ENCODE measurements around the gene RPL39.
"Not testable (repeated sequence)": the region's sequence is repeated elsewhere in the genome, so short reads cannot be mapped to it uniquely, and the experiment has no call there.

The RPL39 gene

DNA sequence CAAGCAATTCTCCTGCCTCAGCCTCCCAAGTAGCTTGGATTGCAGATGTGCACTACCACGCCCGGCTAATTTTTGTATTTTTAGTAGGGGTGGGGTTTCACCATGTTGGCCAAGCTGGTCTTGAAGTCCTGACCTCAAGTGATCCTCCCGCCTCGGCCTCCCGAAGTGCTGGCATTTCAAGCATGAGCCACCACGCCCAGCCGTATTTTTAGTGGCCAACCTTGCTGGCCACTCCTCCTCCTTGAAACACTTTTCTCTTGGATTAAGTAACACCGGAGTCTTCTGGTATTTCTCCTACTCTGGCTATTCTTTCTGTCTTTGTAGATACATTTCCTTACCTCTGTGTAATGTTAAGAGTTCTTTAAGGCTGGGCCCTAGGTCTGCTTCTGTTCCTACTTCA, 11.1 kb upstream of the RPL39 start:
- no peaks in the 10 kb centered on the region for H3K9me3 ChIP-seq (ENCODE audit: control insufficient read depth, insufficient read depth, low read length)
- no CpG with 5 or more reads among the region's 8 CpGs for WGBS (ENCODE audit: insufficient coverage, insufficient read length)

DNA sequence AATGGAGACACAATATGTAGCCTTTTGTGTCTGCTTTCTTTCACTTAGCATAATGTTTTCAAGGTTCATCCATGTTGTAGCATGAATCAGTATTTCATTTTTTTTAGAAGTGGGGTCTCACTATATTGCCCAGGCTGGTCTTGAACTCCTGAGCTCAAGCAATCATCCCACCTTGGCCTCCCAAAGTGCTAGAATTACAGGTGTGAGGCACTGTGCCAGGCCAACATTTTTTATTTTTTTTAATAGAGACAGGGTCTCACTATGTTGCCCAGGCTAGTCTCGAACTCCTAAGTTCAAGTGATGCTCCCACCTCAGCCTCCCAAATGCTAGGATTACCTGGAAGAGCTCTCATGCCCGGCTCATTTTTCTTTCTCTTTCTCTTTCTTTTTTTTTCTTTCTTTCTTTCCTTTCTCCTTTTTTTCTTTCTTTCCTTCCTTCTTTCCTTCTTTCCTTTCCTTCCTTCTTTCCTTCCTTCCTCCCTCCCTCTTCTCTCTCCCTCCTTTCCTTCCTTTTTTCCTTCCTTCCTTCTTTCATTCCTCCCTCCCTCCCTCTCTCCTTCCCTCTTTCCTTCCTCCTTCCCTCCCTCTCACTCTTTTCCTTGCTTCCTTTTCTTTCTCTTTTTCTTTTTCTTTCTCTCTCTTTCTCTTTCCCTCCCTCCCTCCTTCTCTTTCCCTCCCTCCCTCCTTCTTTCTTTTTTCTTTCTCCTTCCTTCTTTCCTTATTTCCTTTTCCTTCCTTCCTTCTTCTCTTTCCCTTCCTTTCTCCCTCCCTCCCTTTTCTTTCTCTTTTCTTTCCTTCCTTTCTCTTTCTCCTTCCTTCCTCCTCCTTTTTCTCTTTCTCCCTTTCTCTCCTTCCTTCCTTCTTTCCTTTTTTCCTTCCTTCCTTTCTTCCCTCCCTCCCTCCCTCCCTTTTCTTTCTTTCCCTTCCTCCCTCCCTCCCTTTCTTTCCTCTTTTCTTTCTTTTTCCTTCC, 10.1 kb upstream of the RPL39 start:
- H3K4me3 ChIP-seq (ENCODE audit: low read length): no peak overlapping the region
- H3K27me3 ChIP-seq (ENCODE audit: control insufficient read depth, insufficient read depth, low read length): no peaks in the 10 kb centered on the region
- no peak overlapping the region for H3K27ac ChIP-seq (ENCODE audit: low read length)
- H3K36me3 ChIP-seq (ENCODE audit: control insufficient read depth, insufficient read depth, low read length): no peaks in the 10 kb centered on the region
- no peaks in the 10 kb centered on the region for H3K4me1 ChIP-seq (ENCODE audit: control insufficient read depth, insufficient read depth, low read length)
- no peak for DNase-seq (ENCODE audit: low read depth, low spot score)
- H3K9me3 ChIP-seq (ENCODE audit: control insufficient read depth, insufficient read depth, low read length): no peaks in the 10 kb centered on the region
- no CpG with 5 or more reads among the region's 2 CpGs for WGBS (ENCODE audit: insufficient coverage, insufficient read length)

More for the DNA sequence above, 11.1 kb upstream of the RPL39 start:
- DNase-seq (ENCODE audit: low read depth, low spot score): no peak
- Histone ChIP-seq H3K4me3 (ENCODE audit: low read length) (no peak overlapping the region), H3K36me3 (ENCODE audit: control insufficient read depth, insufficient read depth, low read length) (no peaks in the 10 kb centered on the region), H3K27me3 (ENCODE audit: control insufficient read depth, insufficient read depth, low read length) (no peaks in the 10 kb centered on the region), H3K4me1 (ENCODE audit: control insufficient read depth, insufficient read depth, low read length) (no peaks in the 10 kb centered on the region), H3K27ac (ENCODE audit: low read length) (no peak overlapping the region)

DNA sequence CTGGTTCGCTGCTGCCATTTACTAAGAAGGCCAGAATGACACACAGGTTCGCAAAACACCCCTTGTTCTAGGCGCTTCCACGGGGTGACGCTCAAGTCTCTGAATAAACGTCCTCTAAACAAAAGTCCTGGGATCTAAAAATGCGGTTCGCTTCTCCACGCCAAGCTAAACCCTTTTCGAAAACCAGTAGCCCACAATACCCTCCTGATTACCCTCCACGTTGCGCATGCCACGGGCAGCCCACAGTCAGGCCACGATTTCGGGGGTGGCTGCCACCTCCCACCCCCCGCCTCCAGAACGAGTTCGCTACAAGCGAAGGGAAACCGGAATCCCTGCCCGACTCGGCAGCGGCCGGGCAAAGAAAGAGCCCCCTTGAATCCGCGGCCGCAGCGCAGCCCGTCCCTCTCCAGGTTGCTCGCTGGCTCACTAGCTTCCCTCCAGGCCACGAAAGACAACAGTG, 423 bp downstream of the RPL39 start:
- DNase-seq (ENCODE audit: low read depth, low spot score): no peak
- H3K36me3 ChIP-seq (ENCODE audit: control insufficient read depth, insufficient read depth, low read length): peaks cover 8% of the 10 kb centered on the region; the same call in 1 of the 2 replicates
- H3K4me1 ChIP-seq (ENCODE audit: control insufficient read depth, insufficient read depth, low read length): no peaks in the 10 kb centered on the region; the same call in 1 of the 2 replicates
- no CpG with 5 or more reads among the region's 31 CpGs for WGBS (ENCODE audit: insufficient coverage, insufficient read length)
- H3K9me3 ChIP-seq (ENCODE audit: control insufficient read depth, insufficient read depth, low read length): no peaks in the 10 kb centered on the region
- peak overlapping the region; percentile 94 for H3K4me3 ChIP-seq (ENCODE audit: low read length)
- no peak overlapping the region for H3K27ac ChIP-seq (ENCODE audit: low read length)
- H3K27me3 ChIP-seq (ENCODE audit: control insufficient read depth, insufficient read depth, low read length): no peaks in the 10 kb centered on the region

DNA sequence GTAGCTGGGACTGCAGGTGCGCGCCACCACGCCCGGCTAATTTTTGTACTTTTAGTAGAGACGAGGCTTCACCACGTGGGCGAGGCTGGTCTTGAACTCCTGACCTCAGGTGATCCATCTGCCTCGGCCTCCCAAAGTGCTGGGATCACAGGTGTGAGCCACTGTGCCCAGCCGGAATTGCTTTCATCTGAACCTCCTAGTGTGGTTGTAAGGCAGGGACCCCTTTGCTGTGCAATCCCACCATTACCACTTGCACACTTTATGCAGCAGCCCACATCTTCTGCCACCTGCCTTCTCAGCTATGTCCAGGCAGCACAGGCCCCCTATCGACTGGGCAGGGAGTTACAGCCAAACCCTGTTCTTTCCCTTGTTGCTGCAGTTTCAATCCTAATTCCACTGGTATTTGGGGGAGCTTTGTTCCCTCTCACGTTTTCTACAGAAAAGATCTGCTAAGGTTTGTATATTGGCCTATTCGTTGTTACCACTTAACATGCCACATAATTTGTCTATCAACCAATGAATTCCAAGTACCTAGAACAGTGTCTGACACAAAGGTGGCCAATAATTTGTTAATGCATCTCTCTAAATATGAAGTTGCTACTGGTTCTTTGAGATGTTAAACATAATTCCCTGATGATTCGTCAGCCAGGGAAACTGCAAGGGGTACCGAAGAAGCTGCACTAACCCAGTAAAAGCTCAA, 6.5 kb downstream of the RPL39 start:
- Histone ChIP-seq H3K36me3 (ENCODE audit: control insufficient read depth, insufficient read depth, low read length) (peaks cover 8% of the 10 kb centered on the region; the same call in 1 of the 2 replicates), H3K27me3 (ENCODE audit: control insufficient read depth, insufficient read depth, low read length) (no peaks in the 10 kb centered on the region), H3K27ac (ENCODE audit: low read length) (no peak overlapping the region), H3K4me1 (ENCODE audit: control insufficient read depth, insufficient read depth, low read length) (no peaks in the 10 kb centered on the region; the same call in 1 of the 2 replicates), H3K4me3 (ENCODE audit: low read length) (no peak overlapping the region), H3K9me3 (ENCODE audit: control insufficient read depth, insufficient read depth, low read length) (no peaks in the 10 kb centered on the region)
- no peak for DNase-seq (ENCODE audit: low read depth, low spot score)
- no CpG with 5 or more reads among the region's 14 CpGs for WGBS (ENCODE audit: insufficient coverage, insufficient read length)

DNA sequence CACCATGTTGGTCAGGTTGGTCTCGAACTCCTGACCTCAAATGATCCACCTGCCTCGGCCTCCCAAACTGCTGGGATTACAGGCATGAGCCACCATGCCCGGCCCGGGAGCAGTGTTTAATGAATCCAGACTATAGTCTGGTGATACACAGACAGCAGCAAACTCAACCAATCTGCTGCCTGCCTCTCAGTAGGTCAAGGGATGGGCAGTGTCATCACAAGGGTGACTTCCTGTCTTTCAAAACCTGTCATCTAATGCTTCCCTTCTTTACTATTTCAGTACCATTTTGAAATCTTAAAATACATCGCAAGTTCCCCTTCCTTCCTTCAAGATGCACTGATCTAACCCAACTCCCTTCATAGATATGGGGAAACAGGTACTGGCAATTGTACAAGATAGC, 8.4 kb downstream of the RPL39 start:
- H3K27ac ChIP-seq (ENCODE audit: low read length): no peak overlapping the region
- peaks cover 3% of the 10 kb centered on the region; the same call in 1 of the 2 replicates for H3K36me3 ChIP-seq (ENCODE audit: control insufficient read depth, insufficient read depth, low read length)
- no peaks in the 10 kb centered on the region for H3K9me3 ChIP-seq (ENCODE audit: control insufficient read depth, insufficient read depth, low read length)
- no peak overlapping the region for H3K4me3 ChIP-seq (ENCODE audit: low read length)
- H3K4me1 ChIP-seq (ENCODE audit: control insufficient read depth, insufficient read depth, low read length): no peaks in the 10 kb centered on the region
- no peaks in the 10 kb centered on the region for H3K27me3 ChIP-seq (ENCODE audit: control insufficient read depth, insufficient read depth, low read length)
- WGBS (ENCODE audit: insufficient coverage, insufficient read length): no CpG with 5 or more reads among the region's 5 CpGs
- DNase-seq (ENCODE audit: low read depth, low spot score): no peak

DNA sequence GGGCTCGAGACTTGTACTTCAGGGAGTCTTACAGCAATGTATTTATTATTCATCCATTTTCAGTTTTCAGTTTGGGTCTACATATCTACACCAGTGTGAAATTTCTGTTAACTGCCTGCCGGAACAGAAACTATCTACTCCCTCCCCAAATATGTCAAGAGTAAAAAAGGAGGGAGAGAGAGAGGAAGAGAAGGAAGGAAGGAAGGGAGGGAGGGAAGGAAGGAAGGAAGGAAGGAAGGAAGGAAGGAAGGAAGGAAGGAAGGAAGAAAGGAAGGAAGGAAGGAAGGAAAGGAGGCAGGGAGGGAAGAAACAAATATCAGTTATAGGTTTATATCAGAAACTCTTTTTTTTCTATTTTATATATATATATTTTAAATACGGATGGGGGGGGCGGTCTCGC, 12.6 kb downstream of the RPL39 start:
- no peaks in the 10 kb centered on the region for H3K27me3 ChIP-seq (ENCODE audit: control insufficient read depth, insufficient read depth, low read length)
- no peak overlapping the region for H3K27ac ChIP-seq (ENCODE audit: low read length)
- WGBS (ENCODE audit: insufficient coverage, insufficient read length): no CpG with 5 or more reads among the region's 5 CpGs
- H3K36me3 ChIP-seq (ENCODE audit: control insufficient read depth, insufficient read depth, low read length): no peaks in the 10 kb centered on the region; the same call in 1 of the 2 replicates
- H3K4me3 ChIP-seq (ENCODE audit: low read length): no peak overlapping the region
- DNase-seq (ENCODE audit: low read depth, low spot score): no peak
- no peaks in the 10 kb centered on the region for H3K4me1 ChIP-seq (ENCODE audit: control insufficient read depth, insufficient read depth, low read length)
- no peaks in the 10 kb centered on the region for H3K9me3 ChIP-seq (ENCODE audit: control insufficient read depth, insufficient read depth, low read length)

DNA sequence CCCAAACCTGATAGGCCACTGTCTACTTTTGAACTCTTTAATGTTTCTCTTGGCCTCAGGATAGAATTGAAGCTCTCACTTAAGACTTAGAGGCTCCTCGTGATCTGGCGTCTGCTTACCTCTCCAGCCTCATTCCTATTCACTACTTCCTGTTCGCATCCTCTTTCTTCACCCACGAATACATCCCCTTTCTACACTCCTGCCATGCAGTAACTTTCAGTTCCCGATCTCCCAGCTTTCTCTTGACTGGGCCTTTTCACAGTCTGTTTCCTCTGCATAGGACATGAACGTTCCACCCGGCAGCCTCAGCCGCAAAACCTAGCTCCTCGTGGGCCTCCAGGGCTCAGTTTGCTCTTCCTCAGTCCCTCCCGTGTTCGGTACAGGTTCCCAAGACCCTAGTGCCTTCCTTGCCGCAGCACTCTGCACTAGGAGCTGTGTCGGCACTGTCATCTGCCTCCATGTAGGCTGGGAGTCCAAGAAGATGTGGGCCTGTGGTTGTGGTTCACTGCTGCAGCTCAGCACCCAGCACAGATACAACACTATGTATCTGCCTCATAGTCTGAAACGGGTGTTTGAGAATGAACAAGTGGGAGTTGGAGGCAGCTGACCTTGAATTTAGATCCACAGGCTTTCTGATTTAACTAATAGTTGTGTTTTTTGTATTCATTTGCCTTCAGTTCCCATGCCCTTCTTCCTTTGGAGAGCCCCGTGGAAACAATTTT, 15.8 kb downstream of the RPL39 start:
- Histone ChIP-seq H3K27ac (ENCODE audit: low read length) (no peak overlapping the region), H3K4me3 (ENCODE audit: low read length) (no peak overlapping the region), H3K4me1 (ENCODE audit: control insufficient read depth, insufficient read depth, low read length) (no peaks in the 10 kb centered on the region), H3K27me3 (ENCODE audit: control insufficient read depth, insufficient read depth, low read length) (no peaks in the 10 kb centered on the region), H3K36me3 (ENCODE audit: control insufficient read depth, insufficient read depth, low read length) (no peaks in the 10 kb centered on the region), H3K9me3 (ENCODE audit: control insufficient read depth, insufficient read depth, low read length) (no peaks in the 10 kb centered on the region)
- WGBS (ENCODE audit: insufficient coverage, insufficient read length): 100% methylated on average over 2 of the region's 15 CpGs
- DNase-seq (ENCODE audit: low read depth, low spot score): no peak

DNA sequence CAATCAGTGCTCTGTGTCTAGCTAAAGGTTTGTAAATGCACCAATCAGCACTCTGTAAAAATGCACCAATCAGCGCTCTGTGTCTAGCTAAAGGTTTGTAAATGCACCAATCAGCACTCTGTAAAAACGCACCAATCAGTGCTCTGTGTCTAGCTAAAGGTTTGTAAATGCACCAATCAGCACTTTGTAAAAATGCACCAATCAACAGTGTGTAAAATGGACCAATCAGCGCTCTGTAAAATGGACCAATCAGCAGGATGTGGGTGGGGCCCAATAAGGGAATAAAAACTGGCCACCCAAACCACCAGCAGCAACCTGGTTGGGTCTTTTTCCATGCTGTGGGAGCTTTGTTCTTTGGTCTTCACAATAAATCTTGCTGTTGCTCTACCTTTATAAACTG, 22.0 kb downstream of the RPL39 start:
- H3K36me3 ChIP-seq (ENCODE audit: control insufficient read depth, insufficient read depth, low read length); H3K27me3 ChIP-seq (ENCODE audit: control insufficient read depth, insufficient read depth, low read length); H3K4me1 ChIP-seq (ENCODE audit: control insufficient read depth, insufficient read depth, low read length); H3K27ac ChIP-seq (ENCODE audit: low read length); DNase-seq (ENCODE audit: low read depth, low spot score); H3K9me3 ChIP-seq (ENCODE audit: control insufficient read depth, insufficient read depth, low read length); H3K4me3 ChIP-seq (ENCODE audit: low read length): not testable (repeated sequence)
- no CpG with 5 or more reads among the region's 3 CpGs for WGBS (ENCODE audit: insufficient coverage, insufficient read length)

DNA sequence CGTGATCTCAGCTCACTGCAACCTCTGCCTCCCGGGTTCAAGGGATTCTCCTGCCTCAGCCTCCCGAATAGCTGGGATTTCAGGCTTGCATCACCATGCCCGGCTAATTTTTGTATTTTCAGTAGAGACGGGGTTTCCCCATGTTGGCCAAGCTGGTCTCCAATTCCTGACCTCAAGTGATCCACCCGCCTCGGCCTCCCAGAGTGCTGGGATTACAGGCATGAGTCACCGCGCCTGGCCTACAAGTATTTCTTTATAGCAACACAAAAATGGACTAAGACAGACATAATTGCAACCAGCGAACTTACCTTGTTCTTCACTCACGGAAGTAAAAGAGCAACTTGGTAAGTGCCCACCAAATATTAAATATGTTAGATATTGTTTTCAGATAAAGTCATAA, 23.0 kb downstream of the RPL39 start:
- not testable (repeated sequence) for DNase-seq (ENCODE audit: low read depth, low spot score); H3K36me3 ChIP-seq (ENCODE audit: control insufficient read depth, insufficient read depth, low read length); H3K27me3 ChIP-seq (ENCODE audit: control insufficient read depth, insufficient read depth, low read length); H3K9me3 ChIP-seq (ENCODE audit: control insufficient read depth, insufficient read depth, low read length); H3K27ac ChIP-seq (ENCODE audit: low read length); H3K4me1 ChIP-seq (ENCODE audit: control insufficient read depth, insufficient read depth, low read length); H3K4me3 ChIP-seq (ENCODE audit: low read length)
- WGBS (ENCODE audit: insufficient coverage, insufficient read length): no CpG with 5 or more reads among the region's 11 CpGs

DNA sequence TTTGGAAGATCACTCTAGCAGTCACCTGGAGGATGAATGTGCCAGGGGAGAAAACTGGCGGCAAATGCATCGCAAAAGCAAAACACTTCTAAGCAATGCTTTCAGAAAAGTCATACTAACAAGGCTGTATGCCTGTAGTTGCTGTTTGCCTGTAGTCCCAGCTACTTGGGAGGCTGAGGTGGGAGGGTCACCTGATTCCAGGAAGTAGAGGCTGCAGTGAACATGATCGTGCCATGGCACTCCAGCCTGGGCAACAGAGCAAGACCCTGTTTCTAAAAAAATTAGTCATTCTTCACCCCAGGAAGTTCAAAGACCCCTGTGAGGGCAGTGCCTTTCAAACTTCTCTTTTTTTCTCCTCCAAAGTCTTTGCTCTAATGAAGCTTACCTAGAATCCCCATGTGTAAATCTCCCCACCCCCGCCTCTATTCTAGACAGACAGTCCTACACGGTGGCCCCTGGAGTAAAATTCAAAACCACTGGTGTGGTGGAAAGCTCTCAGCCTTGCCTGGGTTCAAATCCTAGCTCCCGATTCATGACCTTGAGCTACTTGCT, 27.5 kb downstream of the RPL39 start:
- H3K27me3 ChIP-seq (ENCODE audit: control insufficient read depth, insufficient read depth, low read length): no peaks in the 10 kb centered on the region; the same call in 1 of the 2 replicates
- no CpG with 5 or more reads among the region's 6 CpGs for WGBS (ENCODE audit: insufficient coverage, insufficient read length)
- DNase-seq (ENCODE audit: low read depth, low spot score): no peak
- peaks cover 2% of the 10 kb centered on the region; the same call in 1 of the 2 replicates for H3K4me1 ChIP-seq (ENCODE audit: control insufficient read depth, insufficient read depth, low read length)
- H3K27ac ChIP-seq (ENCODE audit: low read length): no peak overlapping the region
- H3K36me3 ChIP-seq (ENCODE audit: control insufficient read depth, insufficient read depth, low read length): no peaks in the 10 kb centered on the region
- H3K4me3 ChIP-seq (ENCODE audit: low read length): no peak overlapping the region
- H3K9me3 ChIP-seq (ENCODE audit: control insufficient read depth, insufficient read depth, low read length): no peaks in the 10 kb centered on the region
